ENCODE measurements around the gene DEPDC4. TPM values are rescaled to one million over a fixed set of nuclear protein-coding genes. Genes with fewer than 3 reads are reported as not detected.
"Not testable (repeated sequence)": the region's sequence is repeated elsewhere in the genome, so short reads cannot be mapped to it uniquely, and the experiment has no call there.

Gene DEPDC4
- total RNA-seq, 1 donor from 2014 or later: 0.61 TPM

DNA sequence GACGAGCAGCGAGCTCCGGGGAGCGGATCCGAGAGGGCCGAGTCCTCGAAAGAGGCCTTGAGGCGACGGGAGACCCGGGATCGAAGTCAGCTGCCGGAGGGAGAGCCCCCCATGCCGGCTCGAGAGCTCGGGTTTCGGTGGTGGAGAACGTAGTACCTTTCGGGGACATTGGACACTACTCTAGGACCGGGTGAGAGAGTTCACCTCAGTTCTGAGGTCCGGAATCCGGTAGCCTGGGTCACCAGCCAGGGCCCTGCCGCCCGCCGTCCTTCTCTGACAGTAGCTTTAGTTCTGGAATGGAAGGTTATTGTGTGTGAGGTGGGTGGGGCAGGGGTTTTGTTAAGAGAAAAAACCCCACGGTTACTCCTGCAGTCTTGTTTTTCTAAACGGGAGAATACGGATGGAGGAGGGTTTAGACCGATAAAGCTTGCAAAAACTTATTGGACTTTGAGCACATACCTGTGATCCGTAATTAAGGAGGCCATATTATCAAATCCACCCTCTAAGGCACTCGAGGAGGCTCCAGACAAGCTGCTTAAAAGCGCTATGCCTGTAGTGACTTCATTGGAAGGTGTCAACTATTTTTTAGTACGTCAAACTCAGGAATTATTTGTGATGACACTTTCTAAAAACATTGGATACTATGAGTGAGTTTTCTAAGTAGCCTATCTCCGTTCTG, 863 bp upstream of the DEPDC4 start:
- DNase-seq (no peak), ATAC-seq (peak; percentile 6)
- H3K27ac ChIP-seq: peak overlapping the region; percentile 97
- no peaks in the 10 kb centered on the region for H3K36me3 ChIP-seq
- no peaks in the 10 kb centered on the region for H3K9me3 ChIP-seq
- TF ChIP-seq, protein P1, sequence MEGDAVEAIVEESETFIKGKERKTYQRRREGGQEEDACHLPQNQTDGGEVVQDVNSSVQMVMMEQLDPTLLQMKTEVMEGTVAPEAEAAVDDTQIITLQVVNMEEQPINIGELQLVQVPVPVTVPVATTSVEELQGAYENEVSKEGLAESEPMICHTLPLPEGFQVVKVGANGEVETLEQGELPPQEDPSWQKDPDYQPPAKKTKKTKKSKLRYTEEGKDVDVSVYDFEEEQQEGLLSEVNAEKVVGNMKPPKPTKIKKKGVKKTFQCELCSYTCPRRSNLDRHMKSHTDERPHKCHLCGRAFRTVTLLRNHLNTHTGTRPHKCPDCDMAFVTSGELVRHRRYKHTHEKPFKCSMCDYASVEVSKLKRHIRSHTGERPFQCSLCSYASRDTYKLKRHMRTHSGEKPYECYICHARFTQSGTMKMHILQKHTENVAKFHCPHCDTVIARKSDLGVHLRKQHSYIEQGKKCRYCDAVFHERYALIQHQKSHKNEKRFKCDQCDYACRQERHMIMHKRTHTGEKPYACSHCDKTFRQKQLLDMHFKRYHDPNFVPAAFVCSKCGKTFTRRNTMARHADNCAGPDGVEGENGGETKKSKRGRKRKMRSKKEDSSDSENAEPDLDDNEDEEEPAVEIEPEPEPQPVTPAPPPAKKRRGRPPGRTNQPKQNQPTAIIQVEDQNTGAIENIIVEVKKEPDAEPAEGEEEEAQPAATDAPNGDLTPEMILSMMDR (IDR thresholded peaks at IDR 0.05): no peak
- peaks cover 40% of the 10 kb centered on the region for H3K4me1 ChIP-seq
- H3K4me3 ChIP-seq: peak overlapping the region; percentile 90
- intact Hi-C loops (cut with DNase I): no loop called here
- no peaks in the 10 kb centered on the region for H3K27me3 ChIP-seq

DNA sequence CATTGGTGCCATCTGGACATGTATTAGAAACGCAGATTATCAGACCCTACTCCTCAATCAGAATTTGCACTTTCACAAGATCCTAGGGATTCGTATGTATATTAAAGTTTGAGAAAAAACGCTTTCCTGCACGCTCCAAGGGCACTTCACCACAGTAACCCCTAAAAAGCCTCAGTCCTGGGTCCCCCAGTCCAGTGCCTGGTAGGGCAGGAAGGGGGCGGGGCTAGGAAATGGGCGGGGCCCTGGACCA, 369 bp downstream of the DEPDC4 start:
- no peaks in the 10 kb centered on the region for H3K27me3 ChIP-seq
- ATAC-seq (peak; percentile 85), DNase-seq (peak; percentile 97)
- H3K9me3 ChIP-seq: no peaks in the 10 kb centered on the region
- peak overlapping the region; percentile 97 for H3K27ac ChIP-seq
- intact Hi-C loops (cut with DNase I): no loop called here
- H3K4me1 ChIP-seq: peaks cover 29% of the 10 kb centered on the region
- H3K36me3 ChIP-seq: no peaks in the 10 kb centered on the region
- TF ChIP-seq, protein P1 (IDR thresholded peaks at IDR 0.05): no peak
- peak overlapping the region; percentile 90 for H3K4me3 ChIP-seq

DNA sequence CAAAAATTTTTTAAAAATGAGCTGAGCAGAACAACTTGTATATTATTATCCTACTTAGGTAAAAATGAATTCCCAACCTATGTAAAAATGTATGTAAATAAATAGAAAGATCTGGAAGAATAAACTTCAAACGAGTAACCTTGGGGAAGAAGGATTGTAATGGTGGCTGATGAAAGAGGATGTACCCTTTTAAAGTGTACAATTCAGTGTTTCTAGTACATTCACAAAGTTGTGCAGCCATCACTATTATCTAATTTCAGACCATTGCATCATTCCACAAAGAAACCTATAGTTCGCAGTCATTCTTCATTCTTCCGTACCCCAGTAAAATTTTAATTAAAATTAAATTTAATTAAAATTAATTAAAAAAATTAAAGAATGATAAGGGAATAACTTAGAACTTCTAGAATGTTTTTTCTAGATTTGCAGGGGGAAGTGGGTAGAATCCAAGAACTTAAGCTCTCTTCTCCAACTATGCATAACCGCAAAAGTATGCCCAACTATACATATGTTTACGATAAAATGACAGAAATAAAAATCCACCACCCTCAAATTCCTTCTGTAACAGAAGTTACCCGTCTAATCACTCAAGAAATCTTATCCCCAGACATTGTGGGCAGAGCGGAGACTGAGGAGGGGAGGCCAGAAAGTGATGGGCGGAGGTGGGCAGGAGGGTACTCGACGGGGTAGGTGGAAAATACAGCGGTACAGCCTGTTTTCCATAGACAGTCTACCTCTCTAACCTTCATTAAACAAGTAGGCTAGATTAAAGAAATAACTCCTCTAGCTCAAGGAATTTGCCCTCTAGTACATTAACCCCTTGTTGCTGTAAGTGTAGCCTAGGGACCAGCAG, 921 bp downstream of the DEPDC4 start:
- H3K36me3 ChIP-seq: no peaks in the 10 kb centered on the region
- intact Hi-C loops (cut with DNase I): no loop called here
- no peak for DNase-seq
- TF ChIP-seq, protein P1 (IDR thresholded peaks at IDR 0.05): no peak
- peak overlapping the region; percentile 90 for H3K4me3 ChIP-seq
- H3K27ac ChIP-seq: peak overlapping the region; percentile 97
- H3K27me3 ChIP-seq: no peaks in the 10 kb centered on the region
- H3K4me1 ChIP-seq: peaks cover 29% of the 10 kb centered on the region
- no peaks in the 10 kb centered on the region for H3K9me3 ChIP-seq
- ATAC-seq: no peak

DNA sequence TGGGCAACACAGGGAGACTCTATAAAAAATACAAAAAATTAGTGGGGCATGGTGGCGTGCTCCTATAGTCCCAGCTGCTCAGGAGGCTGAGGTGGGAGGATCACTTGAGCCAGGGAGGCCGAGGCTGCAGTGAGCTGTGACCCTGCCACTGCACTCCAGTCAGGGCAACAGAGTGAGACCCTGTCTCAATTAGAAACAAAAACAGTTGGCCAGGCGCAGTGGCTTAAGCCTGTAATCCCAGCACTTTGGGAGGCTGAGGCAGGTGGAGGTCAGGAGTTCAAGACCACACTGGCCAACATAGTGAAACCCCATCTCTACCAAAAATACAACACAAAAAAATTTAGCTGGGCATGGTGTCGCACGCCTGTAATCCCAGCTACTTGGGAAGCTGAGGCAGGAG, 1.8 kb downstream of the DEPDC4 start:
- H3K36me3 ChIP-seq; intact Hi-C loops (cut with DNase I); H3K27ac ChIP-seq; H3K4me3 ChIP-seq; H3K9me3 ChIP-seq; ATAC-seq; H3K27me3 ChIP-seq; DNase-seq: not testable (repeated sequence)
- H3K4me1 ChIP-seq: peaks cover 21% of the 10 kb centered on the region

DNA sequence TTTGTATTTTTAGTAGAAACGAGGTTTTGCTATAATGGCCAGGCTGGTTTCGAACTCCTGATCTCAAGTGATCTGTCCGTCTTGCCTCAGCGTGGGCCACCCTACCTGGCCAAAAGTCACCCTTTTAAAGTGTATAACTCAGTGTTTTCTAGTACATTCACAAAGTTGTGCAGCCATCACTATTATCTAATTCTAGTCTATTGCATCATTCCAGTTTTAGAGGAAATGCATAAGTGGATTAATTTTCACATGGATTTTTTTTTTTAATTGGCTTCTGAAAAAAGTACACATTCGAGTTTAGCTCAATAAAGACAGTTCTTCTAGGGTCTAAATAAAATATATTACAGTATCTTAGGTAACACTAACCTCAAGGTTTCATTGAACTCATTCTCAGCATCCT, 3.7 kb downstream of the DEPDC4 start:
- TF ChIP-seq, protein P1 (IDR thresholded peaks at IDR 0.05): no peak
- H3K4me3 ChIP-seq: no peak overlapping the region
- no peaks in the 10 kb centered on the region for H3K36me3 ChIP-seq
- H3K27me3 ChIP-seq: no peaks in the 10 kb centered on the region
- intact Hi-C loops (cut with DNase I): no loop called here
- DNase-seq: no peak
- no peaks in the 10 kb centered on the region for H3K9me3 ChIP-seq
- H3K4me1 ChIP-seq: peaks cover 3% of the 10 kb centered on the region
- ATAC-seq: no peak
- H3K27ac ChIP-seq: no peak overlapping the region

DNA sequence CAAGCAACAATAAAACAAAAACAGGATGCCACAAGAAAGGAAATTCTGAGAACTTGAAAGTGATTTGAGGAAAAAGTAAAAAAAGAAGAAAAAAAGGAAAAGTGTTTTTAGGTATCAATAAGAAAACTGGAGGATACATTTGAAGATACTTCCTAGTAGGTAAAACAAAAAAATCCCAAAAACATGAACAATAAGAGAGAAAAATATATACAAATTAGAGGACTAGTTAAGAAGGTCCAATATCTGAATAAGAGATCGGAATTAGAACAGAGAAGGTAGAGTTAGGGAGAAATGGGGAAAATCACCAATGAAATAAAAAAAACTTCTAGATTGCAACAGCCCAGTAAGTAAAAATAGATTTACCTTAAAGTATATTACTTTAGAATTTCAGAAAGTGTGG, 8.8 kb downstream of the DEPDC4 start:
- no peak for DNase-seq
- Histone ChIP-seq H3K27me3 (no peaks in the 10 kb centered on the region), H3K9me3 (no peaks in the 10 kb centered on the region), H3K36me3 (no peaks in the 10 kb centered on the region), H3K4me3 (no peak overlapping the region), H3K4me1 (no peaks in the 10 kb centered on the region), H3K27ac (no peak overlapping the region)
- no peak for ATAC-seq
- intact Hi-C loops (cut with DNase I): no loop called here
- TF ChIP-seq, protein P1 (IDR thresholded peaks at IDR 0.05): no peak
